NT2/D1 (cell line): ENCODE data around the gene TMEM175.

Source experiments
- SUZ12 ChIP-seq: IDR thresholded peaks from 2 replicates; pipeline ENCODE4 v1.6.1; 2011; ENCODE audit not compliant: insufficient read length, insufficient read depth; ENCODE audit errors: extremely low read depth
- YY1 ChIP-seq: IDR thresholded peaks from 2 replicates; pipeline ENCODE4 v1.6.1; 2011; ENCODE audit not compliant: insufficient read length, insufficient read depth
- ZNF274 ChIP-seq: IDR thresholded peaks from 2 replicates; pipeline ENCODE4 v1.6.1; 2011; ENCODE audit warnings: mild to moderate bottlenecking, low read depth, low read length

GRCh38 chr4:898123-898522 is 34.1 kb upstream of the TMEM175 start:
- TF ChIP-seq SUZ12 = no peak
- TF ChIP-seq YY1 = no peak
- no peak for TF ChIP-seq ZNF274
